ENCODE results near the gene MSI2.

MSI2 gene

DNA sequence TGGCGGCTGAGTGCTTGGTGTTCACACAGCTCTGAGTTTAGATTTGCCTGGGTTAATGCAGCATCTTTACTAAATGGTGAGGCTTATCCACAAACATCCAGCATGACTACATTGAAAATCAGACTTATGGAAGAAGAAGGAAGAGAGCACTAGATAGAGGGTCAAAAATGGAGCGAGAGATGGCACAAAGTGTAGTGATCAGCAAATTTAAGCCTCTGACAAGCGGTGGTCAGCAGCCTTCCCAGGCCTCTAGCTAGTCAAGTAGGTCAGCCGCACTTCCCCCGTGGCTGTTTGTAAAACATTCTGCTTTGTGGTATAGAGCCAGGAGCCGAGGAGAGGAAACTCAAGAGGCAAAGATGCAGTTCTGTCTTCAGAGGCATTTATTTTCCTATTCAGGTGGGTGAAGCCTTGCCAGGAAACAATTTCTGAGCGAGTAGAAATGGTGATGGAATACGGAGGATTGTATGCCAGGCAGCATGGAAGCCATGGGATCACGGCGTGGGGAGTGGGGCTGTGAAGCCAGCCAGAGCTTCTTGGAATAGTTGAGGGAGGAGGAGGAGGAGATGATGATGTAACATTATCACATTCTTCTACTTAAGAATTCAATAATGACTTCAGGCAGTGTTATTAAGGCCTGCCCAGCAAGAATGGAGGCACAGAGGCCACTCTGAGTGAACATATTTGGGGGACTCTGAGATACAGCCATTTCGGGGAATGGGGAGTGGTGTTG, 118.9 kb downstream of the MSI2 start:
- FAIRE-seq: no peak

DNA sequence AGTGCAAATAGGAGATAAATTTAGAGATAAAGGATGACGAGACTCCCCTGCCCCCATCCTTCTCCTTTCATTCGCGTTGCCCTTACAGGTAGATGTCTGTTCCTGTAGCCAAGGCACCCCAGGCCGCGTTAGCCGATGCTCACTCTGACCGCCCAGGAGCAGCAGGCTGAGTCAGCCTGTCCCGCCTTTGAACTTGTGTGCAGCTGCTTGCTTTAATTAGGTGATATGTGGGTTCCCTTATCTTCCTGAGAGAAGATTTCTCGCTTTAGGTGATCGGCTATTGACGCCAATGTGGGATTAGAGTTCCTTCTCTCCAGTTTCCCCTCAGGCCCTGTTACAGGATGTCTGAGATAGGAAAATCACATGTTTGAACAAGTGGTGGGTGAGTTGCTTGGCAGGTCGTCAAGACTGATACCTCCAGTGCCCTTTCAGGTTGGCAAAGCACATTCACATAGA, 119.5 kb downstream of the MSI2 start:
- no peak for FAIRE-seq

DNA sequence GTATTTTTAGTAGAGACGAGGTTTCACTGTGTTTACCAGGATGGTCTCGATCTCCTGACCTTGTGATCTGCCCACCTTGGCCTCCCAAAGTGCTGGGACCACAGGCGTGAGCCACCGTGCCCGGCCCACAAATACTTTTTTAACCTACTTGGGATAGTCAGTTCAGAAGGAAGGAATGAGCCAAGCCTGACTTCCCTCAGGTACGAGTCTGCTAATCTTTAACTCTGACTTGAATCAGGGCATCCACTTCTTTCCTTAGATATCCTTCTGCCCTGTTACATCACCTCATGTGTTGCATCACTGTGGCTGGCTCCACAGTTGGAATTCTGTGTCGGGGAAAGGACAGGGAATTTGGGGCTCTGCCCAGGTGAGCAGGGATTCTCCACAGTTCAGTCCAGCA, 120.8 kb downstream of the MSI2 start:
- FAIRE-seq: no peak

DNA sequence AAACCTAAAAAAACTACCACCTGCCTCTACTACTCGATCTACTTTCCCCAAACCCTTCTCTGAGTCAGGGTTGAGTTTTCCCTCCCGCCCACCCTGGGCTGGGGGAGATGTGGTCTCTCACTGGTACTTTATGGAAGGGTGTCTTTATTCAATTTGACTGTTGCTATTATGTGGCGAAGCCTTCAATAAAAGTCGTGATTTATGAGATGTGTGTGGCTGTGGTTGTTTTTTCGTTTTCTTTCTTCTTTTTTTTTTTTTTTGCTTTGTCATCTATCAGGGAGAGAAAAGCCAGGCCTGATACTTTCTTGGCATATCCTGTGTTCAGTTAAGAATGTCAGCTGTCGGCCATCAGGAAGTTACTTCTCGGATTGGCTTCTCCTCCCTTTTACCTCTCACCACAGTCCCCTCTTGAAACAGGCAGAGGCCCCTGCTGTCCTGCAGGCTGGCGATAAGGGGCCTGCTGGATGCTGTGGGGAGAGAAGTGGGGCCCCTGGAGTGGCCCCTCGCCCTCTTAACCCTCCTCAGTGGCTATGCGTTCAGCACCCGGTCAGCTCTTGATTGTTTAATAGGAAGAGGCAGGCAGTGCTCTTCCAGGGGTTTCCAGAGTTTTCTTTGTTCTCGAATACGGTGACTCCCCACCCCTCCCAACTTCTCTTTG, 123.0 kb downstream of the MSI2 start:
- FAIRE-seq: no peak

DNA sequence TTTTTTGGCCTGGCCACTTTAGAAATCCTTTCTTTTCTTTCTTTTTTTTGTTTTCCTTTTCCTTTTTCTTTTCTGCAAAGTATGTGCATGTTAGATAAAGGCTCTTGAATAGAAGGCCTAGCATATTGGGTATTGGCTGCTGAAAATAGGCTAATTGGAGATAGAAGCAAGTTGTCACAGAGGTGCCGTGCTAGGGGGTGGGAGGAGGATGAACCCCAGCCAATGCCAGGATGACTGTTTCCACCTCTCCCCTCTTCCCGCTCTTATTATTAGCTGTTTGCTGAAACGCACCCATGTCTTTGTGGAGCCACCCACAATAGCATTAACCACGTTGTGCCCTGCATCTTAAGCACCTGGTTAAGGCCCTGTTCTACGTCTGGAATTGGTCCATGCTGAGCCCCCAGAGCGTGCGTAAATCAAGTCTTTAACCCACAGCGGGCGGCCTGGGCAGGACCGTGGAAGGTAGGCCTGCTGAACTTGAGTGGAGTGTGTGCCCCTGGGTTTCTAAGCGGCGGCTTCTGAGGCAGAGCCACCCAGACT, 123.6 kb downstream of the MSI2 start:
- FAIRE-seq: no peak

DNA sequence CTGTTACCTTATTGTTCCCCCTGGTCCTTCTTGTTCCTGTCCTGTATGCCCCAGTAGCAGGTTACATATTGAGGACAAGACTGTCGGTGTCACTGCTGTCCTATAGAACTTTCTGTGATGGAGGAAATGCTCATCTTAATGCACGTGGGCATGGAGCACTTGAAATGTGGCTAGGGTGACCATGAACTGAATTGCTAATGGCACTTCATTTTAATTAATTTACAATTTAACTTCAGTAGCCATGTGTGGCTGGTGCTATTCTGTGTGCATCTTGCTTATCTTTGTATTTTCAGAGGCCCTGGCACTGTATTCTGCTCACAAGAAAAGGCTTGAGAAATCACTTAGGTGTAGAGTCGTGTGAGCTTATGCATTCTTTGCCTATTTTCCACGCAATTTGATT, 125.2 kb downstream of the MSI2 start:
- no peak for FAIRE-seq

DNA sequence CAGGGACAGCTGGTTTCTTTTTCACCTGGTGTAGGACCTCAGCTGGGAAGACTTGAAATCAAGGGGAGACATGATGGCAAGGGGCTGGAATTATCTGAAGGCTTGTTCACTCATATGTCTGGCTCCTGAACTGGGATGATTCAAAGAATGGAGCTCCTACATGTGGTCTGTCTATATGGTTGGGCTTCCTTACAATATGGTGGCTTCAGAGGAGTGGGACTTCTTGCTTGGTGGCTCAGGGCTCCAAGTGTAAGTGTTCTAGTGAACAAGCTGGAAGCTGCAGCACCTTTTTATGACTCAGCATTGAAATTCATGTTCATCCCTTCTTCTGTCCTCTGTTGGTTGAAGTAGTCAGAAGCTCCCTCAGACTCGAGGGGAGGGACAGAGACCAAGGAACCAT, 127.9 kb downstream of the MSI2 start:
- FAIRE-seq: no peak

DNA sequence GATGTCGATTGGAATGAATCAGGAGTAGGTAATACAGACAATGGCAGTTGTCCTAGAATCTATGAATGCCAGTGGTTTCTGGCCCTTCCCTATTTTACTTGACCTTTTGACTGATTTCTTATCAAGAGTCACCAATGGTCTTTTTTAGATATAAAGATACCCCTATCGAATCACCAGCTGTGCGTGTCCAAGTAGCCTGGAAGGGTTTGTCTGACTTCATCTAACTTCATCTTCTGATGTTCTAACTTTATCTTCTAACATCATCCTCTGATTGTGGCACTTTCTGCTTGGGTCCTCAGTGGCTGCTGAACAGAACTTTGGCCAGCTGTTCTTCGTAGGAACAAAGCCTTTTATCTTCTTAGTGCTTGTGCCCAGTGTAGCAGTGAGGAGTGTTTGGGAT, 129.7 kb downstream of the MSI2 start:
- no peak for FAIRE-seq

DNA sequence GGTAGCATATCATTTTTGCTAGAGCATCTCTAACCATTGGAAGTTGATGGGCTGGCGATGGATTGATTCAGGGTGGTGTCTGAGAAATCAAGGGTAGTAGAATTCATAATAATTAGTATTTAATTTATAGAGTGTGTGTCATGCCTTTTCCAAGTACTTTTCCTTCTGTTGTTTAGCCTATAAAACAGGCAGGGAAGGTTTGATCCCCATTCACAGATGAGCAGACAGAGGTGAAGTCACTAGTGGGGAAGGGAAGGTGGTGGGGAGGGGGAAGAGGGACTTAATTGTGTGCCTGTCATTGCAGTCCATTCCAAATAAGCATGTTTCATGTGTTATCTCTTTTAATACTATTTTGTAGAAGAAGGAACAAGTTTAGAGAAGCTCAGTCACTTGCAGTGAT, 131.3 kb downstream of the MSI2 start:
- FAIRE-seq: no peak

DNA sequence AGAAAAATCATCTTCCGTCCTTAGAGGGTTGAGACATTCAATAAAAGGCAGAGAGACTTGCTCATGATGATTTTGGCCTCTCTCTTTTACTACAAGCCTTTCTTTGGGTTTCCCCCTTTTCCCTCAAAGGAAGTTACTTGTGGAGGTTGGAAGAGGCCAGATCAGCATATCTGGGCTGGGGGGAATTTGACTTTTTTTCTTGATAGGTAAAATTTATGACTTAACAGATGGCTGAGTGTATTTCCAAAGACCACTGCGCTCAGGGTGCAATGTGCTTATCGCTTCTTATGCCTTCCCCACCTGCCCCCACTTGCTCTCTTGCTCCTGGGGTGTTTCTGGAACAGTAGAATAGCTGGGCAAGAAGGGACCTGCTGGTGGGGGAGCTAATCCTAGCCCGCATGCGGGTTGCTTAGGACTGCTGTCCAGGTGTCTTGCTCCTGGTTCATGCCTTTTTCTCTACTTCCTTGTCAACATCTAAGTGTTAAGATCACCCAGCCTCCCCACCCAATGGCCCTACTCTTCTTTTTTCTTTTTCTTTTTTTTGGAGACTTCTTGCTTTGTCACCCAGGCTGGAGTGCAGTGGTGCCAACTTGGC, 131.9 kb downstream of the MSI2 start:
- no peak for FAIRE-seq

DNA sequence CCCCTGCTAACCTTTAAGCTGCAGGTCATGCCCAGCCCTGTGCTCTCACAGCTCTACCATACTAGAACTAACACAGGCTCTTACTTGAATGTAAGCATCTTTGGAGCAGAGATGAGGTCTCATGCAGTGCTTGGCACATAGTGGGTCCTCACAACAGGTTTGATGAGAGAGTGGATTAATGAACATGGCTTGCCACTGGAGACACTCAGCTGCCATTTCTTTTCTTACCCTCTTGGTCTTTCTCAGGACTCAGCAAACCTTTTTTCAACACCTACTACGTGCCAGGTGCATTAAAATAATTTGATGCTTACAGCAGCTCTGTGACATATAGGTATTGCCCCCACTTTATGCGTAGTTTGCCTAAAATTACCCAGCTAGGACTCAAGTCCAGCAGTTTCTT, 133.2 kb downstream of the MSI2 start:
- FAIRE-seq: no peak

DNA sequence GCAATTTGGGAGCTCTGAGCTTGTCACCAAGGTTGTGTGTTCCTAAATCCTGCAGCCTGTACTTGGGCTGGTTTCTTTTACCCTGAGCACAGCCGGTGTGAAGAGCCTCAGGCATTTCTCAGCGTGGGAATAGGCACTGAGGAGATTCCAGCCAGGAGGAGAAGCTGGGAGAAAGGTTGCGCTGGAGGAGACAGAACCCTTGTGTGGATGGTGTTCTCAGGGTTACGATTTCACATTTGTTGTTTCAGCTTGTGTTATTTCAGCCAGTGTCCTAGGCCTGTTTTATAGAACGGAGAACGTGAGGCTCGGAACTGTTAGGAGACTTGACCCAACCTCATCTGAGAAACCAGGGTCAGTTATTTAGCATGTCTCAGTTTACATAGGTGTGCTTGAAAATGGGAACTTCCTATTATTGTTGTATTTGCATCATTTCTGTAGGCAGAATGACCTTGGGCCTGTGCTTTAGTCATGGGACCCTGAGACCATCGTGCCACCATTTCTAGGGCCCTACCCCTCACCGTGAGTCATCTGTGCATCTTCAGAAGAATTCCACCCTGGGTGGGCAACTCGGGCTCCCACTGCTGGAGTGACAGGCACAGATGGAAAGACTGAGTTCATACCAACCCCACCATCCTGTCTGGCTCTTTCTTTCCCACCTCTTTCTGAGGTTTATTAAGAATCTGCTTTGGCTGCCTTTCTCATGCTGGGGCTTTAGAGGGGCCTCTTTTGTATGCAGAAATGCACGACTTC, 134.9 kb downstream of the MSI2 start:
- no peak for FAIRE-seq

DNA sequence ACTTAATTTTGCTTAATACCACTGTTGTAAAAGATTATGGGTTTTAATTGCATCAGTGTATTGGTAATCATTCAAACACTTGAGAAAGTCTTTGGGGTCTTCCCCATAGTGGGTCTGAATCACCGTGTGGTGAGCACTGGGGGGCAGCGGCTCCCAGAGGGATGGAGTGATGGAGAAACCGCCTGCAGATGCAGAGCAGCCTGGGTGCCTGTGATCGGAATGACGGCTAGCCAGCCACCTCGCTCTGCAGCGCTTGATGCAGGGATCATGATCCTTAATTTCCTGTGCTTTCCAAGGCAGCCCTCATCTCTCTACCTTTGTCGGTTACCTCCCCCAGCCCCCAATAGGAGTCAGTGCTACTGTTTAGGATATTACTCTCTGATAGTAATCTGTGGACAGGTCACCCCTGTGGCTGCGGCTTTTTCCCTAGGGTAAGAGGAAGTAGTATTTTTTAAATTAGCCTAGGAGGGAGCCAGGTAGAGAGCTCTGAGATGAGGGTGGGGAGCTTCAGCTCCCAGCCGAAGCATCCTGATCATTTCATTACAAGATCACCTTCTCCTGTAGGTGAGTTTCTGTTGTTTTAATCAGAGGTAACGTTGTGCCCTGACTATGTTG, 135.6 kb downstream of the MSI2 start:
- FAIRE-seq: no peak

DNA sequence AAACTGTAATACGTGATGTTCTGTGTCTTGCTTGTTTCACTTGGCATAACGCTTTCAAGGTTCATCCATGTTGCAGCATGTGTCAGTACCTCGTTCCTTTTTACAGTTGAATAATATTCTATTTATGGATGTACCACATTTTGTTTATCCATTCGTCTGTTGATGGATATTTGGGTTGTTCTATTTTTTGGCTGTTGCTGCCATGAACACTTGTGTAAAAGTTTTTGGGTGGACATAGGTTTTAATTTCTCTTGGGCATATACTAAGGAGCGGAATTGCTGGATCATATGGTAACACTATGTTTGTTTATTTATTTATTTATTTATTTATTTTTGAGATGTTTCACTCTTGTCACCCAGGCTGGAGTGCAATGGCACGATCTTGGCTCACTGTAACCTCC, 137.0 kb downstream of the MSI2 start:
- FAIRE-seq: no peak

DNA sequence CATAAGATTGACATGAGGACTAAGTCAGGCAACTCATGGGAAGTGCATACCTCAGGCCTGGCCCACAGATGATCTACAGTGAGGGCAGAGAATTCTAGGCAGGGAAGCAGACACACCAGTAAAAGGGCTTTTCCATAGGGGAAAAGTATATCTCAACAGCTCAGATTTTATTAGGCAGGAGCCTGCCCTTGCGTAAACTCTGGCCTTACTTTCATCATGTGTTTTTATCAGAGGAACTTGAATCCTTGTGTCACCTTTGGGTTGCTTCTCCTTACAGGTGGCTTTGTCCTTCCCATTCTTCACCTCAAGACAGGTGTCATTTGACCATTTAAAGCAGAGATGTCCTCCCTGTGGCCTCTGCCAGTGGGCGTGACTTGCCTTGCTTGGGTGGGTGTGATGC, 138.1 kb downstream of the MSI2 start:
- no peak for FAIRE-seq

DNA sequence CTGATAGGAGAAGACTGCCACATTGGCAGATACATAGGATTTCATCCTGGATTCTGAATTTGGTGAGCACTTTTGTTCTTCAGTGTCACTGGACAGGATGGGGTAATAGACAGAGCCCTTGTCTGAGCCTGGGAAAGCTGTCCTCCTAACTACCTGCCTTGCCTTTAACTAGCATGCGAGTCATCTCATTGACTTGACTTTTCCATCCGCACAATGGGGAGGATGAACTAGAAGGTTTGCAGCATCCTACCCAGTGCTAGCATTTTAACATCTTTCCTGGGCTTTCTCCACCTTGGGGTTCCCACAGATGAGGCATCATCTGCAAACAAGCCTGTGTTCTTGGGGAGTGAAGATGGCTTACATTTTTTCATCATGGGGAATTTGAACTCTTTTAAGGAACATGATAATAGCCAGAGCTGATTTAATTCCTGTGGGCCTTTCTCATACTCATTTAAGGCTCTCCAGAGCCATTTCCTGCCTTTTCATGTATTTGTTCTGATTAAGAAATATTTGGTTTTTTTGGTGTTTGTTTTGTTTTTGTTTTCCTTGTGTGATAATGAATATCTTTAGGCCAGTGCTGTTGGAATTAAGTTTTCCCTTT, 139.5 kb downstream of the MSI2 start:
- no peak for FAIRE-seq

DNA sequence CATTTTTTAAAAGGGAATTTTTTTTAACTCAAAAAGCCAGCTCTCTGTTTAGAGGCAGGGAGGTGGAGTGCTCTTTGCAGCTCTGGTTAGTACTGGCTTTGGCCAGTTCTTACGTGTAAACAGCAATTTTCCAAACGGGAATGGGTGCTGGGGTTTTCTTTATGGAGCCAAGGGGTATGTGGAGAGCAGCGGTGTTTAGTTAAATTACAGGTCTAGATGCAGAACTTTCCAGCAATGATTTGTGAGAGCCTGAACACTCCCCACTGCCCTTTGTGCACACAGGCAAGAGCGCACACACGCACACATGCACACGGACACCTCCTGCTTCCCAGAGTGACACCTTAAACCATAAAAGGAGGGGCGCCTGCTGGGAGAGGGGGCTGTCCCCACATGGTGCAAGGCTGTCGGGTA, 140.2 kb downstream of the MSI2 start:
- no peak for FAIRE-seq

DNA sequence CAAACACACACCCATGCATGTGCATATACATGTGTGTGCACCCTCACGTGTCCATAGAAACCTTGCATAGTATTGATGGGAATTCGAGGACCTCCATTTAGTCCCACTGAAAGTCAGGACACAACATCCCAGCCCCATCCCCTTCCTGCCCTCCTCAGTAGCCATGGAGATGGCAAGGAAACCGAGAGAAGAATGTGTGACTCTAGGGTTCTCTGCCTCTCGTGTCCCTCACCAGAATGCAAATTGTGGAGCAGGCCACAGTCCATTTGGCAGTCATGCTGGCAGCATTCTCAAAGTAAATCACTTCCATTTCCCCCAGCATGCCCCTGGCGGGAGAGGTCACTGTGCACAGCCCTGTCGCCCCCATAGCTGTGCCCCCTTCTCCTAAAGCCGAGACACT, 141.1 kb downstream of the MSI2 start:
- no peak for FAIRE-seq

DNA sequence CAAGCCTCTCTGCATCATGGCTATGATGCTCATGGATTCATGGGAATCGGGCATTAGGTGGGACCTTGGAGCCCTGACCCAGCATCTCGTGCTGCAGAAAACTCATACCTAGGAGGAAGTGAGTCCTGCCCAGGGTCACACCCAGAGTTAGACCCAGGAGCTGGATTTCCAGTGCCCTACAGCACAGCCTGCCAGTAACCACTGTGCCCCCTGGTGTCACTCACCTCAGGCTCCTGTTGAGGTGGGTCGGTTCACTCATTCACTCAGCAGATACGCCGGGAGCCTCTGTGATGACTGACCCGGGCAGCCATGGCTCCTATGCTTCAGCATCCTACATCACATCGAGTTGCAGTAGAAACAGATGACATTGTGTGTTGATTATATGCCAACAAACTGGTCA, 143.4 kb downstream of the MSI2 start:
- FAIRE-seq: no peak

DNA sequence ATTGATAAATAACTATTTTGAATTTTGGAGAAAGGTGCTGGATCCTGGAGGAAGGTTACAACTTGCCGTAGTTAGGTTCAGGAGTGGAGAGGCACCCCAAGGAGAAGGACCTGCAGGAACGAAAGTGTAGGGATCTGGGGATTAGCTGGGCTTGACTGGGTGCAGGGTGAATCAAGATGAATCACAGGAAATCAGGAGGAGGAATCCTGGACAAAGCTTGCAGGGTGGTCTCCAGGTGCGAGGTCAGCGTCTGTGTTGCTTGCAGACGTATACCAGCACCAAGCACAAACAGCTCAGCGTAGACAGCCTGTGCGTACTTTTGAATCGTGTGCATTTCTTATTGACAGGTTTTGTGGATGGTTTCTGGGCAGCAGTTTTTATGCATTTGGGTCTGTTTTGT, 144.3 kb downstream of the MSI2 start:
- FAIRE-seq: no peak

DNA sequence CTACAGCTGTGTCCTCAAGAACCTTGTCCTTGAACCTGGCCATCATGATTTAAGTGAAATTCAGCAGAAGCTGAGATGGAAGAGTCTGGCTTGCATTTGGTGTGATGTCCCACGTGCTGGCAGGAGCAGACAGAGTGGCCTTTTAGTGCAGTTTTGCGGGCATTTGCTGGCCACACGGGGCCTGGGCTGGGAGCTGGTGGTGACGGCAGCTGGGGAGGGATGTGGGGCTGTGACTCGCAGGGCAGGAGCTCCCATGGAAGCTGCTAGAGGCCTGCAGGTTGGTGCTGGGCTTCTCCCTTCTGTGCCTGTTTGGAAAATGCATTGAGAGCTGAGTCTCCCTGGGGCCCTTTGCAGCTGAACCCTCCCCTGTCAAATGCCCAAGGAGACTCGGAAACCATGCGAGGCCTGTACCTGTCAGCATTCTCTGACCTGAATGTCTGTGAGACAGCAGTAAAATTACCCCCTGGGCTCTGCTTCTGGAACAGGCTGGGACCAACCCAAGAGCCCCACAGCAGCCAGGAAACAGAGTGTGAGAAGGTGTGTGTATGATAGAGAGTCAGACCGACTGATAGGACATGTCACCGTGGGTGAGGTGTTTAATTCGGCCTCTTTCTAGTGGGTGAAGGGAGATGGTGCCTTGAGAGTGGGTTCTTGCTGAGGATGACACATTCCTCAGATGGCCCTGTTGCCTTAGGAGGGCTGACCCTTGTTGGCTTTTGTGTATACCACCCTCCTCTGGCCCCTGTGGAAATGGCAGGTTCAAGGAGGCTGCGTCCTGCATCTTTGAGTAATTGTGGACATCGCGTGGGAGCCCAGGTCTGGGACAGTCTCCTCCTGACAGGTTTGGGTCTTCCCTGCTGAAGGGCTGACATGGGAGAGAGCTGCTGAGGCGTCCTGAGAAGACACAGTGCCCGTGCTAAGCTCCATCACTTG, 145.5 kb downstream of the MSI2 start:
- no peak for FAIRE-seq

Measured in islet of Langerhans (tissue), 1 donor.